HG03342 (cell line): Measurements from ENCODE around the gene MYD88.

ENCODE experiments used
- ATAC-seq: cut with Tn5 transposase; IDR thresholded peaks from one replicate; pipeline ENCODE4 v1.9.1; 2021; ENCODE audit warnings: mild to moderate bottlenecking, moderate library complexity; ENCODE audit not compliant: unreplicated experiment

Gene MYD88

GRCh38 chr3:38111696-38112377 lies 26.6 kb upstream of the MYD88 start:
- no peak for ATAC-seq

- ATAC-seq: no peak
Measured at GRCh38 chr3:38112378-38112761, 26.1 kb upstream of the MYD88 start.

- ATAC-seq: no peak
Measured at GRCh38 chr3:38114052-38114874, 24.2 kb upstream of the MYD88 start.

- no peak for ATAC-seq
Measured at GRCh38 chr3:38114875-38115644, 23.4 kb upstream of the MYD88 start.

GRCh38 chr3:38115645-38116427 lies 22.6 kb upstream of the MYD88 start:
- ATAC-seq: no peak

GRCh38 chr3:38116471-38117162 lies 21.8 kb upstream of the MYD88 start:
- ATAC-seq: no peak

GRCh38 chr3:38117163-38117716 lies 21.2 kb upstream of the MYD88 start:
- no peak for ATAC-seq

GRCh38 chr3:38117748-38118420 lies 20.6 kb upstream of the MYD88 start:
- ATAC-seq: peak; percentile 72

GRCh38 chr3:38118421-38119247 lies 19.8 kb upstream of the MYD88 start:
- no peak for ATAC-seq

GRCh38 chr3:38119248-38119544 lies 19.3 kb upstream of the MYD88 start:
- no peak for ATAC-seq

GRCh38 chr3:38119821-38120692 lies 18.4 kb upstream of the MYD88 start:
- no peak for ATAC-seq

GRCh38 chr3:38120693-38121450 lies 17.6 kb upstream of the MYD88 start:
- ATAC-seq: no peak

- ATAC-seq: no peak
Measured at GRCh38 chr3:38121451-38121831, 17.0 kb upstream of the MYD88 start.

- ATAC-seq: no peak
Measured at GRCh38 chr3:38121832-38122461, 16.5 kb upstream of the MYD88 start.

GRCh38 chr3:38122712-38123290 lies 15.7 kb upstream of the MYD88 start:
- no peak for ATAC-seq
